Right kidney (tissue), 1 donor: Measurements from ENCODE around the gene MEPE.
A peak's percentile ranks its signal among the peaks of the same experiment; 100 is the strongest.

ENCODE experiments used
- DNase-seq: peaks from one replicate; pipeline ENCODE4 v3.0.0-alpha.2; 2016

Gene MEPE

GRCh38 chr4:87843936-87844335 is 11.2 kb downstream of the MEPE start:
- DNase-seq = no peak

GRCh38 chr4:87844452-87844851 is 11.7 kb downstream of the MEPE start:
- no peak for DNase-seq

GRCh38 chr4:87846226-87846625 is 13.5 kb downstream of the MEPE start:
- no peak for DNase-seq

- DNase-seq = peak; percentile 15
These were observed 16.0 kb downstream of the MEPE start for GRCh38 chr4:87848622-87849351.

GRCh38 chr4:87849612-87850011 is 16.8 kb downstream of the MEPE start:
- DNase-seq = no peak

GRCh38 chr4:87851332-87851731 is 18.6 kb downstream of the MEPE start:
- DNase-seq = no peak

- no peak for DNase-seq
These were observed 19.2 kb downstream of the MEPE start for GRCh38 chr4:87851953-87852352.

GRCh38 chr4:87853108-87853507 is 20.3 kb downstream of the MEPE start:
- no peak for DNase-seq

GRCh38 chr4:87853891-87854290 is 21.1 kb downstream of the MEPE start:
- no peak for DNase-seq

GRCh38 chr4:87855559-87855958 is 22.8 kb downstream of the MEPE start:
- DNase-seq = no peak

GRCh38 chr4:87856816-87857215 is 24.0 kb downstream of the MEPE start:
- no peak for DNase-seq

- no peak for DNase-seq
These were observed 25.0 kb downstream of the MEPE start for GRCh38 chr4:87857789-87858188.

GRCh38 chr4:87862236-87862635 is 29.5 kb downstream of the MEPE start:
- DNase-seq = no peak

GRCh38 chr4:87863486-87863885 is 30.7 kb downstream of the MEPE start:
- no peak for DNase-seq

- DNase-seq = no peak
These were observed 31.6 kb downstream of the MEPE start for GRCh38 chr4:87864321-87864720.

GRCh38 chr4:87865288-87865687 is 32.5 kb downstream of the MEPE start:
- no peak for DNase-seq

- no peak for DNase-seq
These were observed 33.3 kb downstream of the MEPE start for GRCh38 chr4:87865960-87866598.

- no peak for DNase-seq
These were observed 35.8 kb downstream of the MEPE start for GRCh38 chr4:87868522-87868921.

GRCh38 chr4:87872028-87872427 is 39.3 kb downstream of the MEPE start:
- DNase-seq = no peak

GRCh38 chr4:87875191-87875590 is 42.4 kb downstream of the MEPE start:
- no peak for DNase-seq

GRCh38 chr4:87880106-87880505 is 47.3 kb downstream of the MEPE start:
- DNase-seq = no peak

- no peak for DNase-seq
These were observed 48.3 kb downstream of the MEPE start for GRCh38 chr4:87881115-87881514.

GRCh38 chr4:87882321-87882720 is 49.6 kb downstream of the MEPE start:
- no peak for DNase-seq

- no peak for DNase-seq
These were observed 50.1 kb downstream of the MEPE start for GRCh38 chr4:87882861-87883260.
